HepG2 (cell line): ENCODE data around the gene ANO6.
"Not testable (repeated sequence)": the region's sequence is repeated elsewhere in the genome, so short reads cannot be mapped to it uniquely, and the experiment has no call there.

ENCODE experiments used
- ELF1 ChIP-seq: sonication (generic); formaldehyde crosslinking; IDR thresholded peaks from 2 replicates; pipeline ENCODE4 v1.4.0; 2020; ENCODE audit warnings: missing genetic modification reagents
- HNF4G ChIP-seq, 2 experiments: sonication (generic) in 1 of 2; formaldehyde crosslinking in 1 of 2; IDR thresholded peaks; 2 replicates each; pipeline versions ENCODE4 v1.4.0 to v1.6.1; 2011 to 2020; ENCODE audit warnings: borderline replicate concordance in 2 of 2, low read depth in 2 of 2, mild to moderate bottlenecking in 2 of 2, low read length in 1 of 2, missing genetic modification reagents in 1 of 2, moderate library complexity in 1 of 2
- MYC ChIP-seq: sonication (generic); formaldehyde crosslinking; IDR thresholded peaks from 2 replicates; pipeline ENCODE4 v1.9.0; 2021; ENCODE audit warnings: missing genetic modification reagents, borderline replicate concordance
- POLR2AphosphoS5 ChIP-seq: IDR thresholded peaks from 2 replicates; pipeline ENCODE4 v1.6.1; 2012; ENCODE audit warnings: low read depth, low read length
- ZNF747 ChIP-seq: sonication (generic); formaldehyde crosslinking; IDR thresholded peaks from 2 replicates; pipeline ENCODE4 v1.8.1; 2023; ENCODE audit warnings: missing genetic modification reagents, mild to moderate bottlenecking, borderline replicate concordance

DNA sequence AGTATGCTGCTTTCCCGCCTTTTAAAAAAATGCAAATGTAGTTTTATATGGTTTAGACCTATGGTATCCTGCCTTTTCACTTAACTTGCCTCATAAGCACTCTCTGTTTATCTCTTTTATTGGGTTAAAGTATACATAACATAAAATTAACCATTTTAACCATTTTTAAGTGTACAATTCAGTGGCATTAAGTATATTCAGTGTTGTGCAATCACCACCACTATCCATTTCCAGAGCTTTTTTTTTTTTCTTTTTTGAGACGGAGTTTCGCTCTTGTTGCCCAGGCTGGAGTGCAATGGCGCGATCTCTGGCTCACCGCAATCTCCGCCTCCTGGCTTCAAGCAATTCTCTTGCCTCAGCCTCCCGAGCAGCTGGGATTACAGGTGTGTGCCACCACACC is 46.3 kb downstream of the ANO6 start:
- not testable (repeated sequence) for TF ChIP-seq ELF1; POLR2AphosphoS5; MYC; ZNF747 (CRISPR knock-in tag); HNF4G (IDR thresholded peaks at IDR 0.05; ENCODE audit: borderline replicate concordance, low read depth, low read length); HNF4G (CRISPR knock-in tag; IDR thresholded peaks at IDR 0.05; ENCODE audit: borderline replicate concordance, low read depth)
